ENCODE measurements around the gene GGCX. TPM values are rescaled to one million over a fixed set of nuclear protein-coding genes. Genes with fewer than 3 reads are reported as not detected.

Gene GGCX
- total and polyA plus RNA-seq, 2 of the 13 experiments (the other 11 are each of a cell fraction or from before 2014, with no cell fraction given): 72.5 to 103 TPM

GRCh38 chr2:85601771-85602475 is 40.6 kb upstream of the GGCX start (continued):
- TF ChIP-seq RAD21 (CRISPR knock-in tag; IDR thresholded peaks at IDR 0.05): no peak
- no peak; the same call in 1 of the 2 replicates for TF ChIP-seq ZNF335 (CRISPR knock-in tag; IDR thresholded peaks at IDR 0.05)
- TF ChIP-seq ZNF280D (CRISPR knock-in tag; IDR thresholded peaks at IDR 0.05): no peak
- TF ChIP-seq SKI (IDR thresholded peaks at IDR 0.05; ENCODE audit: partially characterized antibody): no peak
- no peak for TF ChIP-seq MEF2D (CRISPR knock-in tag; IDR thresholded peaks at IDR 0.05)
- no peak for TF ChIP-seq ZNF777 (CRISPR knock-in tag; IDR thresholded peaks at IDR 0.05)
- 0 out of 2 replicates have a peak, but pooled peaks have one; percentile 43 for TF ChIP-seq ZNF784 (CRISPR knock-in tag; IDR thresholded peaks at IDR 0.05; ENCODE audit: borderline replicate concordance)
- no peak for TF ChIP-seq PAX8 (CRISPR knock-in tag; IDR thresholded peaks at IDR 0.05; ENCODE audit: borderline replicate concordance)
- TF ChIP-seq KAT7 (CRISPR knock-in tag; IDR thresholded peaks at IDR 0.05; ENCODE audit: borderline replicate concordance): no peak
- peak; percentile 64 for TF ChIP-seq SAP130 (CRISPR knock-in tag; IDR thresholded peaks at IDR 0.05; ENCODE audit: low read depth)
- TF ChIP-seq ZNF33B (CRISPR knock-in tag; IDR thresholded peaks at IDR 0.05): no peak
- no peak for TF ChIP-seq NFIC (IDR thresholded peaks at IDR 0.05; ENCODE audit: low read length)
- peak; percentile 36 for TF ChIP-seq ELF1 (CRISPR knock-in tag; IDR thresholded peaks at IDR 0.05)
- TF ChIP-seq ZNF619 (CRISPR knock-in tag; IDR thresholded peaks at IDR 0.05): 0 out of 2 replicates have a peak, but pooled peaks have one; percentile 33
- TF ChIP-seq SNAI1 (CRISPR knock-in tag; IDR thresholded peaks at IDR 0.05; ENCODE audit: borderline replicate concordance): no peak
- 0 out of 2 replicates have a peak, but pooled peaks have one; percentile 24 for TF ChIP-seq BORCS8-MEF2B (CRISPR knock-in tag; IDR thresholded peaks at IDR 0.05)
- TF ChIP-seq, protein P1, sequence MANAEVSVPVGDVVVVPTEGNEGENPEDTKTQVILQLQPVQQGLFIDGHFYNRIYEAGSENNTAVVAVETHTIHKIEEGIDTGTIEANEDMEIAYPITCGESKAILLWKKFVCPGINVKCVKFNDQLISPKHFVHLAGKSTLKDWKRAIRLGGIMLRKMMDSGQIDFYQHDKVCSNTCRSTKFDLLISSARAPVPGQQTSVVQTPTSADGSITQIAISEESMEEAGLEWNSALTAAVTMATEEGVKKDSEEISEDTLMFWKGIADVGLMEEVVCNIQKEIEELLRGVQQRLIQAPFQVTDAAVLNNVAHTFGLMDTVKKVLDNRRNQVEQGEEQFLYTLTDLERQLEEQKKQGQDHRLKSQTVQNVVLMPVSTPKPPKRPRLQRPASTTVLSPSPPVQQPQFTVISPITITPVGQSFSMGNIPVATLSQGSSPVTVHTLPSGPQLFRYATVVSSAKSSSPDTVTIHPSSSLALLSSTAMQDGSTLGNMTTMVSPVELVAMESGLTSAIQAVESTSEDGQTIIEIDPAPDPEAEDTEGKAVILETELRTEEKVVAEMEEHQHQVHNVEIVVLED (CRISPR knock-in tag; IDR thresholded peaks at IDR 0.05; ENCODE audit: borderline replicate concordance): no peak; the same call in 1 of the 2 replicates
- TF ChIP-seq CHCHD3 (CRISPR knock-in tag; IDR thresholded peaks at IDR 0.05): no peak; the same call in 1 of the 2 replicates
- TF ChIP-seq FIP1L1 (IDR thresholded peaks at IDR 0.05; ENCODE audit: borderline replicate concordance, insufficient read depth, low read depth, low read length): no peak
- no peak for TF ChIP-seq EP300 (IDR thresholded peaks at IDR 0.05; ENCODE audit: low read depth in 2 of 2, low read length in 2 of 2)
- no peak for TF ChIP-seq EP300 (CRISPR knock-in tag; IDR thresholded peaks at IDR 0.05; ENCODE audit: borderline replicate concordance)
- TF ChIP-seq ZNF720 (CRISPR knock-in tag; IDR thresholded peaks at IDR 0.05): no peak
- TF ChIP-seq ARNTL (CRISPR knock-in tag; IDR thresholded peaks at IDR 0.05): no peak
- peak; percentile 88 for TF ChIP-seq KLF11 (CRISPR knock-in tag; IDR thresholded peaks at IDR 0.05)
- TF ChIP-seq, protein P2, sequence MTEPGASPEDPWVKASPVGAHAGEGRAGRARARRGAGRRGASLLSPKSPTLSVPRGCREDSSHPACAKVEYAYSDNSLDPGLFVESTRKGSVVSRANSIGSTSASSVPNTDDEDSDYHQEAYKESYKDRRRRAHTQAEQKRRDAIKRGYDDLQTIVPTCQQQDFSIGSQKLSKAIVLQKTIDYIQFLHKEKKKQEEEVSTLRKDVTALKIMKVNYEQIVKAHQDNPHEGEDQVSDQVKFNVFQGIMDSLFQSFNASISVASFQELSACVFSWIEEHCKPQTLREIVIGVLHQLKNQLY (CRISPR knock-in tag; IDR thresholded peaks at IDR 0.05): peak; percentile 48; the same call in 1 of the 2 replicates
- TF ChIP-seq ZFYVE20 (CRISPR knock-in tag; IDR thresholded peaks at IDR 0.05; ENCODE audit: borderline replicate concordance, low read depth): no peak

All from HepG2 (cell line).